ENCODE results near the gene CNTNAP1.
A peak's percentile ranks its signal among the peaks of the same experiment; 100 is the strongest.
"Not testable (repeated sequence)": the region's sequence is repeated elsewhere in the genome, so short reads cannot be mapped to it uniquely, and the experiment has no call there.

CNTNAP1 gene

DNA sequence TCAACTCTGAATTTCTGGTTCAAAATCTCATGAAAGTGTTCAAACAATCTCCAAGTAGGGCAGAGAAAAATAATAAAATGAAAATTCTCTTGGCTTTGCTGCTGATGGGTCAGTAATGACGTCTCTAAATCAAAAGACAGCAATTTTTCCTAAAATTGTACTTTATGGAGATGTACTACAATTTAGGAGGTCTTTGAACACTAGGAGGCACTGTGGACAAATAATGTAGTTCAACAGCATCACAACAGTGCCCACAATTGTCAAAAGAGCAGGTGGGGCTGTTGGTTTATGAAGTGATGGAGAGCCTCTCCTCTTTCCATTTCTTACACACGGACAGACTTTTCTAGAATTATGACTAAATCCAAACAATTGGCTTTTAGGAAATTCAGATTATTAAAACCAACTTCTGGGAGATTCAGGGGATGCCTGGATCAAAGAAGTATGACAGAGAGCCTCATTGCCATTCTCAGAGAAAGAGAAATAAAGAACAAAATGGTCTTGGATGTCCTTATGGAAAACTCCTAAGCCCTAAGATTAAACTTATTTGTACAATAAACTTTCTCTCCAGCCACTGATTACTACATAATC lies 38.8 kb downstream of the CNTNAP1 start:
- Histone ChIP-seq H3K27ac (ENCODE audit: low read depth, low read length) (no peak overlapping the region), H3K4me3 (ENCODE audit: low read depth in 1 of 5, low read length in 5 of 5) (no peak overlapping the region), H3K27me3 (ENCODE audit: control insufficient read depth in 5 of 5, insufficient read depth in 4 of 5, low read length in 5 of 5) (no peaks in the 10 kb centered on the region), H3K9ac (ENCODE audit: low read length in 5 of 5) (no peak overlapping the region), H3K9me3 (ENCODE audit: control insufficient read depth in 5 of 5, low read length in 5 of 5) (no peaks in the 10 kb centered on the region), H3K36me3 (ENCODE audit: control insufficient read depth in 5 of 5, insufficient read depth in 5 of 5, low read length in 5 of 5) (peaks cover 50 to 88% (median 76%) of the 10 kb centered on the region in 5 donors), H3K4me1 (ENCODE audit: control insufficient read depth in 5 of 5, insufficient read depth in 5 of 5, low read length in 5 of 5) (peaks cover 0 to 2% (median 0%) of the 10 kb centered on the region in 5 donors)

DNA sequence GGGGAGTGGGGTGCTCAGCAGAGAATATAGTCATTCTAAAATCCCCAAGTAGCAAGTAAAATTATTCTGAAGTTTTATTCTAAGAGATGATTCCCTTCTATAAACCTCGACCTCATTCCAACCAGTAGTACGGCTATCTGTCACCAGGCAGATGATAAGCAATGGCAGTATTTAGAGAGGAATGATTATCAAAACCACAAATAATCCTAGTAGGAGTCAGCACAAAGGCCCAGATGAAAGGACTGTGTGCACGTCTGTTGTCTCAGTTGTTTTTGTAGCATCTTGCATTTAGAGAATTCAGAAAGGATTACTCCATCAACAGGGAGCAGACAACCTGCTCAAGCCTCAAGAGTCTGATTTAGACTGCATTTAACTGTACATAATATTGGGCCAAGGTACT lies 41.3 kb downstream of the CNTNAP1 start:
- Histone ChIP-seq H3K4me1 (ENCODE audit: control insufficient read depth in 5 of 5, insufficient read depth in 5 of 5, low read length in 5 of 5) (peaks cover 0 to 2% (median 0%) of the 10 kb centered on the region in 5 donors), H3K9me3 (ENCODE audit: control insufficient read depth in 5 of 5, low read length in 5 of 5) (no peaks in the 10 kb centered on the region), H3K27me3 (ENCODE audit: control insufficient read depth in 5 of 5, insufficient read depth in 4 of 5, low read length in 5 of 5) (no peaks in the 10 kb centered on the region), H3K4me3 (ENCODE audit: low read depth in 1 of 5, low read length in 5 of 5) (no peak overlapping the region), H3K9ac (ENCODE audit: low read length in 5 of 5) (no peak overlapping the region), H3K36me3 (ENCODE audit: control insufficient read depth in 5 of 5, insufficient read depth in 5 of 5, low read length in 5 of 5) (peaks cover 35 to 83% (median 60%) of the 10 kb centered on the region in 5 donors), H3K27ac (ENCODE audit: low read depth, low read length) (no peak overlapping the region)

DNA sequence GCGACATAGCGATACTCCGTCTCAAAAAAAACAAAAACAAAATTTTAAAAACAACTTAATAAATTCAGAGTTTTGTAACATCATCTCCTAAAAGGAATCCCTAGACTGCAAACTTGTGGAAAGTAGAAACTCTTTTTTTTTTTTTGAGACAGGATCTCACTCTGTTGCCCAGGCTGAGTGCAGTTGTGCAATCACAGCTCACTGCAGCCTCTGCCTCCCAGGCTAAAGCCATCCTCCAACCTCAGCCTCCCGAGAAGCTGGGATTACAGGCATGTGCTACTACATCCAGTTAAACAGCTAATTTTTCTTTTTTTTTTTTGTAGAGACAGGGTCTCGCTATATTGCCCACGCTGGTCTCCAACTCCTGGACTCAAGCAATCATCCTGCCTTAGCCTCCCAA lies 42.8 kb downstream of the CNTNAP1 start:
- H3K27me3 ChIP-seq (ENCODE audit: control insufficient read depth in 5 of 5, insufficient read depth in 4 of 5, low read length in 5 of 5), result no peaks in the 10 kb centered on the region
- no peak overlapping the region for H3K9ac ChIP-seq (ENCODE audit: low read length in 5 of 5)
- H3K4me1 ChIP-seq (ENCODE audit: control insufficient read depth in 5 of 5, insufficient read depth in 5 of 5, low read length in 5 of 5), result peaks cover 0 to 2% (median 0%) of the 10 kb centered on the region in 5 donors
- H3K36me3 ChIP-seq (ENCODE audit: control insufficient read depth in 5 of 5, insufficient read depth in 5 of 5, low read length in 5 of 5), result peaks cover 30 to 83% (median 59%) of the 10 kb centered on the region in 5 donors
- H3K27ac ChIP-seq (ENCODE audit: low read depth, low read length), result no peak overlapping the region
- H3K4me3 ChIP-seq (ENCODE audit: low read depth in 1 of 5, low read length in 5 of 5), result no peak overlapping the region
- H3K9me3 ChIP-seq (ENCODE audit: control insufficient read depth in 5 of 5, low read length in 5 of 5), result no peaks in the 10 kb centered on the region

DNA sequence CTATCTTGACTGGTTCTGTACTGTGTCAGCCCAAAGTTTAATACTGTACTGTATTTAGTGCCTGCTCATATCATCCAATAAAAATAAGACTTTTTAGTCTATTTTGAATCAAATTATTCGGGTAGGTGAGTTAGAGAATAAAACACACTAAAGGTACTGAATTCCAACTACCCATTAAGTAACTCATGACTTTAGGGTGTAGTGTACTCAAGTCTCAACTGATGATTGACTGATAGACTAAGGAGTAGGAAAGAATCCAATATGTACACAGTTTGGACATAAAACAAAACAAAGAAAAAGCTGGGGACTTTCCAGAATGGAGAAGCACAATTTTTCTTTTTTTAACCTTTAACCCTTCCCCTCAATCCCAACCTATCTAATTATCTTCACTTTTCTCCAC lies 58.4 kb downstream of the CNTNAP1 start:
- no peak overlapping the region for H3K9ac ChIP-seq (ENCODE audit: low read length in 5 of 5)
- peaks cover 0 to 5% (median 0%) of the 10 kb centered on the region in 5 donors for H3K36me3 ChIP-seq (ENCODE audit: control insufficient read depth in 5 of 5, insufficient read depth in 5 of 5, low read length in 5 of 5)
- peak overlapping the region; percentile 93 for H3K27ac ChIP-seq (ENCODE audit: low read depth, low read length)
- H3K9me3 ChIP-seq (ENCODE audit: control insufficient read depth in 5 of 5, low read length in 5 of 5), result no peaks in the 10 kb centered on the region
- peaks cover 0 to 66% (median 41%) of the 10 kb centered on the region in 5 donors for H3K4me1 ChIP-seq (ENCODE audit: control insufficient read depth in 5 of 5, insufficient read depth in 5 of 5, low read length in 5 of 5)
- H3K27me3 ChIP-seq (ENCODE audit: control insufficient read depth in 5 of 5, insufficient read depth in 4 of 5, low read length in 5 of 5), result no peaks in the 10 kb centered on the region
- no peak overlapping the region for H3K4me3 ChIP-seq (ENCODE audit: low read depth in 1 of 5, low read length in 5 of 5)

DNA sequence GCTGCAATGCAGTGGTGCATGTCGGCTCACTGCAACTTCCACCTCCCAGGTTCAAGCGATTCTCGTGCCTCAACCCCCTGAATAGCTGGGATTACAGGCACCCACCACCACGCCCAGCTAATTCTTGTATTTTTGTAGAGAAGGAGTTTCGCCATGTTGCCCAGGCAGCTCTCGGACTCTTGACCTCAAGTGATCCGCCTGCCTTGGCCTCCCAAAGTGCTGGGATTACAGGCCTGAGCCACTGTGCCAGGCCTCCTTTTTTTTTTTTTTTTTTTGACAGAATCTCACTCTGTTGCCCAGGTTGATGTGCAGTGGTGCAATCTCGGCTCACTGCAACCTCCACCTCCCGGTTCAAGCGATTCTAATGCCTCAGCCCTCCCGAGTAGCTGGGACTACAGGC lies 60.6 kb downstream of the CNTNAP1 start:
- not testable (repeated sequence) for H3K27me3 ChIP-seq (ENCODE audit: control insufficient read depth in 5 of 5, insufficient read depth in 4 of 5, low read length in 5 of 5); H3K9me3 ChIP-seq (ENCODE audit: control insufficient read depth in 5 of 5, low read length in 5 of 5); H3K4me3 ChIP-seq (ENCODE audit: low read depth in 1 of 5, low read length in 5 of 5); H3K36me3 ChIP-seq (ENCODE audit: control insufficient read depth in 5 of 5, insufficient read depth in 5 of 5, low read length in 5 of 5)
- Histone ChIP-seq H3K4me1 (ENCODE audit: control insufficient read depth in 5 of 5, insufficient read depth in 5 of 5, low read length in 5 of 5) (peaks cover 4 to 55% (median 42%) of the 10 kb centered on the region in 5 donors), H3K9ac (ENCODE audit: low read length in 5 of 5) (peak overlapping the region in 1 of 5 donors; percentile 77), H3K27ac (ENCODE audit: low read depth, low read length) (peak overlapping the region; percentile 93)

DNA sequence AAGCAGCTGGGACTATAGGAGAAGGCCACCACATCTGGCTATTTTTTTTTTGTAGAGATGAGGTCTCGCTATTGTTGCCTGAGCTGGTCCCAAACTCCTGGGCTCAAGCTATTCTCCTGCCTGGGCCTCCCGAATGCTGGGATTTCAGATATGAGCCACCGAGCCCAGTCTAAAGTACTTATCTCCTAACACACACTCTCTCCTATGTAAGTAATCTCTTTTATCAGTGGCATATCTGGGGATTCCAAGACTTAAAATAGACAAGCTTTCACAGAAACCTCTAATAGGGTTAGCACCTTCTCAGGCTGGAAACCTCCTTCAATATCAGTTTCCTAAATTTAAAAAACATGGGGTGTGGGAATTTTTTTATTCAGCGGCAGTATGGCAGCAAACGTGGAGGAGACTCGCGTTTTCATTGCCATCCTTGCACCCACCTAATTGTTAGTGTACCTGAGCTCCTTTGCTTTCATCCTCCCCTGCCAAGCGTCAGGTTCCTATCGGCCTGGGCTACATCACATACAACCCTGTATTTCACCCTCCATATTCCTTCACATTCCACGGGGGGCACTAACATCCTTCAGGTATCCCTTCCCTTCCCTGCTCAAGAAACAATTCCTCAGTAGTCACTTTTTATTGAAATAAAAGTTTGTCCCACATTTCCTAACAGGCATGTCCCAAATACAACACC lies 61.4 kb downstream of the CNTNAP1 start:
- H3K27me3 ChIP-seq (ENCODE audit: control insufficient read depth in 5 of 5, insufficient read depth in 4 of 5, low read length in 5 of 5), result no peaks in the 10 kb centered on the region
- H3K9ac ChIP-seq (ENCODE audit: low read length in 5 of 5), result peak overlapping the region; percentile 39 to 87 (median 81)
- H3K27ac ChIP-seq (ENCODE audit: low read depth, low read length), result peak overlapping the region; percentile 93
- peaks cover 7 to 63% (median 50%) of the 10 kb centered on the region in 5 donors for H3K4me1 ChIP-seq (ENCODE audit: control insufficient read depth in 5 of 5, insufficient read depth in 5 of 5, low read length in 5 of 5)
- H3K36me3 ChIP-seq (ENCODE audit: control insufficient read depth in 5 of 5, insufficient read depth in 5 of 5, low read length in 5 of 5), result peaks cover 0 to 5% (median 0%) of the 10 kb centered on the region in 5 donors
- no peaks in the 10 kb centered on the region for H3K9me3 ChIP-seq (ENCODE audit: control insufficient read depth in 5 of 5, low read length in 5 of 5)
- peak overlapping the region; percentile 72 to 85 (median 81) for H3K4me3 ChIP-seq (ENCODE audit: low read depth in 1 of 5, low read length in 5 of 5)

DNA sequence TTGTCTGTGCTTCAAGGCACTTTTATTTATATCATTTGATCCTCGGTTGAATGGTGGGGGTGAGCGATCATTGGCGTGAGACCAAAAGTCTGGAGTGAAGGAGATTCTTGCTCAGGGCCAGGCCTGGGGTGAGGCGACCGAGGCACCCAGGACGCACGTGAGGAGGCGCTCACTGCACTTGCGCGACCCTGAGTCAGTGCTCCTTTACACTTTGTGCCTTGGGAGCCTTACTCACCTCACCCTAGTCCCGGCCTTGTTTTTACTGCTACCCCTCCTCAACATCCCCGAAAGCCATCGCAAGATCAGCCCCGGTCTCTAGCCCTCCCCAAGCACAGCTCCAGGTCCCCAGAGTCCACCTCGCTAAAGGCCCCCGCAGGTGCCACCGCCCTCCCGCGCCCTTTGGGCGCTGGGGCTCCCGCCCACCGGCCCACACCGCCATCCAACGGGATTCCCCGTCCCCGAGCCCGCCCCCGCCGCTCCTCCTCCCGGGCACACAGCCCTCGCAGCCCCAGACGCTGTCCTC lies 62.0 kb downstream of the CNTNAP1 start:
- Histone ChIP-seq H3K27ac (ENCODE audit: low read depth, low read length) (peak overlapping the region; percentile 93), H3K9ac (ENCODE audit: low read length in 5 of 5) (peak overlapping the region; percentile 39 to 87 (median 81)), H3K4me1 (ENCODE audit: control insufficient read depth in 5 of 5, insufficient read depth in 5 of 5, low read length in 5 of 5) (peaks cover 11 to 64% (median 56%) of the 10 kb centered on the region in 5 donors), H3K36me3 (ENCODE audit: control insufficient read depth in 5 of 5, insufficient read depth in 5 of 5, low read length in 5 of 5) (peaks cover 0 to 5% (median 0%) of the 10 kb centered on the region in 5 donors), H3K27me3 (ENCODE audit: control insufficient read depth in 5 of 5, insufficient read depth in 4 of 5, low read length in 5 of 5) (no peaks in the 10 kb centered on the region), H3K9me3 (ENCODE audit: control insufficient read depth in 5 of 5, low read length in 5 of 5) (no peaks in the 10 kb centered on the region), H3K4me3 (ENCODE audit: low read depth in 1 of 5, low read length in 5 of 5) (peak overlapping the region; percentile 72 to 85 (median 81))

DNA sequence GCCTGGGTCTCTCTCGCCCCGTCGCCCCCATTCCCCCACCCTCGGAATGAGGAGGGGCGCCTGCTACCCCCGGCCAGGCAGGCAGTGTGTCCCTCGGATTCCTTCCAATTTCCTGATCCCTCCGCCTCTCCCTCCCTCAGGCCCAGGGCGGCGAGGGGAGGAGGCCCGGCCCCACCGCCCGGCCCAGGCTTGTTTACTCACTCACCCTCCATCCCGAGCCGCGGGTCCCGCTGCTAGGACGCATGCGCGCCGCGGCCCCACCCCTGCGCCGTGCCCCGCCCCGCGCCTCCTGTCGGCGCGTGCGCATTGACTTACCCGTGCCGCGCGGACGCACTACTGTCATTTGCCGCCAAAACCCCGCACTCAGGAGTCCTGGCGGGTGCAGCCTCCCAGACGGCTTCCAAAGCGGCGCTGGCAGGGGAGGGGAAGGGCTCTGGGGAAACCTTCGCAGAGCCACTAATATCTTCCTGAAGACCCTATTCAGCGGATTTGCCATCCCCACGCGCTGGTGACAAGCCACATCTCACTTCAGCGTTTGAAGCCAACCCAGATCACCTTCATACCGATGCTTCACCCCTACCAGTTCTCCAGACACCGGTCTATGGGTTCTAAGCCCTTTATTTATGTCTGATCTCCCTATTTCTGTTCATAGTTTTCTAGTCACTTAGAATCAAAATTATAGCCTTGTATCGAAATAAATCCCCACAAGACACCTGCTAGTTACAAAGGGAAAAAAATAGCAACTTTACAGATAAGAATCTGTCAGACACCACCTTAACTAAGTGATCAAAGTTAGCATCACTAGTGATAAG lies 62.7 kb downstream of the CNTNAP1 start, which contains the start of gene EZH1:
Gene EZH1, minus strand, starts transcription at position 235 of the 812 bp plus-strand sequence. CDS start 16,099 bp downstream, outside the sequence.
- Histone ChIP-seq H3K27me3 (ENCODE audit: control insufficient read depth in 5 of 5, insufficient read depth in 4 of 5, low read length in 5 of 5) (no peaks in the 10 kb centered on the region), H3K4me1 (ENCODE audit: control insufficient read depth in 5 of 5, insufficient read depth in 5 of 5, low read length in 5 of 5) (peaks cover 14 to 67% (median 58%) of the 10 kb centered on the region in 5 donors), H3K27ac (ENCODE audit: low read depth, low read length) (peak within 1 kb of the TSS; percentile 93), H3K9me3 (ENCODE audit: control insufficient read depth in 5 of 5, low read length in 5 of 5) (no peaks in the 10 kb centered on the region), H3K4me3 (ENCODE audit: low read depth in 1 of 5, low read length in 5 of 5) (peak within 1 kb of the TSS; percentile 72 to 85 (median 81)), H3K9ac (ENCODE audit: low read length in 5 of 5) (peak within 1 kb of the TSS; percentile 39 to 87 (median 81)), H3K36me3 (ENCODE audit: control insufficient read depth in 5 of 5, insufficient read depth in 5 of 5, low read length in 5 of 5) (peaks cover 0 to 5% (median 0%) of the 10 kb centered on the region in 5 donors)

DNA sequence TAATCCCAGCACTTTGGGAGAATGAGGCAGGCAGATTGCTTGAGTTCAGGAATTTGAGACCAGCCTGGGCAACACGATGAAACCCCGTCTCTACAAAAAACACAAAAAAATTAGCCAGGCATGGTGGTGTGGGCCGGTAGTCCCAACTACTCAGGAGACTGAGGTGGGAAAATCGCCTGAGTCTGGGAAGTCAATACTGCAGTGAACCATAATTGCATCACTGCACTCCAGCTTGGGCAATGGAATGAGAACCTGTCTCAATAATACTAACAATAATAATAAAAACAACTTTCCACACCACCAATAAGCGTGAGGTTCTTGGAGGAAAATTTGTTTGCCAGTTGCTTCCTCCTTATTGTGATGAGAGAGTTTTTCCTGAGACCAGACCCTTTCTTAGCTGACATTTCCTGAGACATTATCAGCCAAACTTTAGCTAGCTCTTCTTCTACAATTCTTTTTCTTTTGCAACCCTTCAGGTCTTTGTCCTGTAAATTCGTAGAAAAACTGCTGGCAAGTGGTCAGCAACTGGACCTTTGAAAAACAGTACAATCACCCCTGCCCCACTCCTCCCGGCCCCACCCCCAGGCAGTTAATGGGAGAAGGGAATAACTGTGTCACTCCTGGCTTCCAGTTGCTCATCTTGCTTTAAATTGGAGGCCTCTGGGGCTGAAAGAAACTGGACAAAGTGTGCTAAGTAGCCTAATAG lies 66.0 kb downstream of the CNTNAP1 start:
- Histone ChIP-seq H3K27me3 (ENCODE audit: control insufficient read depth in 5 of 5, insufficient read depth in 4 of 5, low read length in 5 of 5) (no peaks in the 10 kb centered on the region), H3K4me3 (ENCODE audit: low read depth in 1 of 5, low read length in 5 of 5) (peak overlapping the region in 1 of 5 donors; percentile 11), H3K9ac (ENCODE audit: low read length in 5 of 5) (peak overlapping the region in 3 of 5 donors; percentile 49 to 58 (median 55)), H3K9me3 (ENCODE audit: control insufficient read depth in 5 of 5, low read length in 5 of 5) (no peaks in the 10 kb centered on the region), H3K4me1 (ENCODE audit: control insufficient read depth in 5 of 5, insufficient read depth in 5 of 5, low read length in 5 of 5) (peaks cover 25 to 61% (median 57%) of the 10 kb centered on the region in 5 donors), H3K27ac (ENCODE audit: low read depth, low read length) (peak overlapping the region; percentile 97), H3K36me3 (ENCODE audit: control insufficient read depth in 5 of 5, insufficient read depth in 5 of 5, low read length in 5 of 5) (no peaks in the 10 kb centered on the region)
